ENCODE measurements around the gene IQSEC2.

The IQSEC2 gene

DNA sequence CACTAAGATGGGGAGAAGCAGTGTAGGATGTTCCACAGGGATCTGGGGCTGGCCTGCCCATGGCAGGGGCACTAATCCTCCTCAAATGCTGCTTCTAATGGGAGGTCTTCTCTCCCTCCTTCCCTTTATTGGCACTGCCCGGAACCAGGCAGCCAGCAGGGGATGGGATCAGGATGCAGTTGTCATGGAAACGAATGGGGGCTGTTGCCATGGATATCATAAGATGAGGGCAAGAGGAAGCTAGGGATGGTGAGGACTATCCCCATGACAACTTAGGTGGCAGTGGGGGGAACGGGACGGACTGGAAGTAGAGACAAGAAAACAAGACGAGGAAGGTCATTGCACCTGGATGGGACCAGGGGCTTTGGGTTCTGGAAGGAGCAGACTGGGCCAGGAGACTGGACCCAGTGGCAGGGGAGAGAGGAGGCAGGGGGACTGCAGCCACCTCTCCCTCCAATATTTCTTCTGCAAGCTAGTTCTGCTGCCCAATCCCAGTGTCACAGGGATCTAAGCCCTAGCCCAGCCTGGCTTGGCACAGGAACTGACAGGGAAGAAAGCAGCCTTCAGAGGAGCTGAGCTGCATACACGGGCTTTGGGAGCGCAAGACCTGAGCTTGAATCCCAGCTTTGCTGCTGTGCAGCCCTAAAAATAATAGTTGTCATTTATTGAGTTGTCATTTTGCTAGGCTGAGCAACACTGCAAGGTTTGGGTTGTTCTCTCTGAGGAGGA is 19.0 kb downstream of the IQSEC2 start:
- TF ChIP-seq RAD21 (IDR thresholded peaks at IDR 0.05; ENCODE audit: low read depth): no peak

GRCh38 chrX:53261355-53261972 is 19.9 kb downstream of the IQSEC2 start:
- no peak for TF ChIP-seq YY1 (IDR thresholded peaks at IDR 0.05; ENCODE audit: low read depth)

- TF ChIP-seq RAD21 (IDR thresholded peaks at IDR 0.05; ENCODE audit: low read depth) (no peak), EP300 (IDR thresholded peaks at IDR 0.05; ENCODE audit: borderline replicate concordance) (no peak)
- TF ChIP-seq, protein P1, sequence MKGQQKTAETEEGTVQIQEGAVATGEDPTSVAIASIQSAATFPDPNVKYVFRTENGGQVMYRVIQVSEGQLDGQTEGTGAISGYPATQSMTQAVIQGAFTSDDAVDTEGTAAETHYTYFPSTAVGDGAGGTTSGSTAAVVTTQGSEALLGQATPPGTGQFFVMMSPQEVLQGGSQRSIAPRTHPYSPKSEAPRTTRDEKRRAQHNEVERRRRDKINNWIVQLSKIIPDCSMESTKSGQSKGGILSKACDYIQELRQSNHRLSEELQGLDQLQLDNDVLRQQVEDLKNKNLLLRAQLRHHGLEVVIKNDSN (IDR thresholded peaks at IDR 0.05): no peak
Measured at GRCh38 chrX:53260836-53261235, 20.5 kb downstream of the IQSEC2 start.

GRCh38 chrX:53257670-53258423 is 23.5 kb downstream of the IQSEC2 start:
- TF ChIP-seq CEBPB (IDR thresholded peaks at IDR 0.05) (no peak), ZBTB7A (IDR thresholded peaks at IDR 0.05; ENCODE audit: low read depth) (no peak), YY1 (IDR thresholded peaks at IDR 0.05; ENCODE audit: low read depth) (no peak), RAD21 (IDR thresholded peaks at IDR 0.05; ENCODE audit: low read depth) (no peak), FOXM1 (IDR thresholded peaks at IDR 0.05; ENCODE audit: borderline replicate concordance, low read depth) (no peak), TAF1 (IDR thresholded peaks at IDR 0.05; ENCODE audit: low read depth) (no peak), EP300 (IDR thresholded peaks at IDR 0.05; ENCODE audit: borderline replicate concordance) (no peak)
- TF ChIP-seq, protein P2, sequence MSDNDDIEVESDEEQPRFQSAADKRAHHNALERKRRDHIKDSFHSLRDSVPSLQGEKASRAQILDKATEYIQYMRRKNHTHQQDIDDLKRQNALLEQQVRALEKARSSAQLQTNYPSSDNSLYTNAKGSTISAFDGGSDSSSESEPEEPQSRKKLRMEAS (IDR thresholded peaks at IDR 0.05): no peak
- TF ChIP-seq, protein P3, sequence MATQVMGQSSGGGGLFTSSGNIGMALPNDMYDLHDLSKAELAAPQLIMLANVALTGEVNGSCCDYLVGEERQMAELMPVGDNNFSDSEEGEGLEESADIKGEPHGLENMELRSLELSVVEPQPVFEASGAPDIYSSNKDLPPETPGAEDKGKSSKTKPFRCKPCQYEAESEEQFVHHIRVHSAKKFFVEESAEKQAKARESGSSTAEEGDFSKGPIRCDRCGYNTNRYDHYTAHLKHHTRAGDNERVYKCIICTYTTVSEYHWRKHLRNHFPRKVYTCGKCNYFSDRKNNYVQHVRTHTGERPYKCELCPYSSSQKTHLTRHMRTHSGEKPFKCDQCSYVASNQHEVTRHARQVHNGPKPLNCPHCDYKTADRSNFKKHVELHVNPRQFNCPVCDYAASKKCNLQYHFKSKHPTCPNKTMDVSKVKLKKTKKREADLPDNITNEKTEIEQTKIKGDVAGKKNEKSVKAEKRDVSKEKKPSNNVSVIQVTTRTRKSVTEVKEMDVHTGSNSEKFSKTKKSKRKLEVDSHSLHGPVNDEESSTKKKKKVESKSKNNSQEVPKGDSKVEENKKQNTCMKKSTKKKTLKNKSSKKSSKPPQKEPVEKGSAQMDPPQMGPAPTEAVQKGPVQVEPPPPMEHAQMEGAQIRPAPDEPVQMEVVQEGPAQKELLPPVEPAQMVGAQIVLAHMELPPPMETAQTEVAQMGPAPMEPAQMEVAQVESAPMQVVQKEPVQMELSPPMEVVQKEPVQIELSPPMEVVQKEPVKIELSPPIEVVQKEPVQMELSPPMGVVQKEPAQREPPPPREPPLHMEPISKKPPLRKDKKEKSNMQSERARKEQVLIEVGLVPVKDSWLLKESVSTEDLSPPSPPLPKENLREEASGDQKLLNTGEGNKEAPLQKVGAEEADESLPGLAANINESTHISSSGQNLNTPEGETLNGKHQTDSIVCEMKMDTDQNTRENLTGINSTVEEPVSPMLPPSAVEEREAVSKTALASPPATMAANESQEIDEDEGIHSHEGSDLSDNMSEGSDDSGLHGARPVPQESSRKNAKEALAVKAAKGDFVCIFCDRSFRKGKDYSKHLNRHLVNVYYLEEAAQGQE (IDR thresholded peaks at IDR 0.05; ENCODE audit: low read depth): no peak

DNA sequence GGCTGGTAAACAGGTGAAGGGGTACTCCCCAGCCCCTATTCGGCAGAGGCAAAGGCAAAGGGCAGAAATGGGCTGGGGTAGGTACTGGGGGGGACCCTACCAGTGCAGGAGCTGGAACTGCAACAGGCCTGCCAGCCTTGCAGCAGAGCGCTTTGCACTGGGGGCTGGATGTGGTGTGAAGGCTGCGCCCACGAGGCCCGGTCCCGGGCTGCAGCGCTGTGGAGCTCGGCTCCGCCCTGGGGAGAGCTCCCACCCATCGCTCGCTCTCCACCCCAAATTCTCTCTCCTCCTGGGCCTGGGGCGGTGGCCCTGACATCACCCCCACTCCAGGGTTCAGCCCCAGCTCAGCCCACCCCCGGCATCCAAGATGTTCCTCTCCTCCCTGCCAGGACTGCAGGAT is 24.2 kb downstream of the IQSEC2 start:
- no peak for TF ChIP-seq TAF1 (IDR thresholded peaks at IDR 0.05; ENCODE audit: low read depth)
- TF ChIP-seq NFIC (IDR thresholded peaks at IDR 0.05): no peak
- TF ChIP-seq EP300 (IDR thresholded peaks at IDR 0.05; ENCODE audit: borderline replicate concordance): no peak
- no peak for TF ChIP-seq FOXM1 (IDR thresholded peaks at IDR 0.05; ENCODE audit: borderline replicate concordance, low read depth)
- no peak for TF ChIP-seq YY1 (IDR thresholded peaks at IDR 0.05; ENCODE audit: low read depth)
- TF ChIP-seq CEBPB (IDR thresholded peaks at IDR 0.05): no peak
- no peak for TF ChIP-seq EGR1 (IDR thresholded peaks at IDR 0.05)
- no peak for TF ChIP-seq CREB1 (IDR thresholded peaks at IDR 0.05; ENCODE audit: low read depth)
- no peak for TF ChIP-seq ZBTB7A (IDR thresholded peaks at IDR 0.05; ENCODE audit: low read depth)
- no peak for TF ChIP-seq TEAD4 (IDR thresholded peaks at IDR 0.05)
- TF ChIP-seq, protein P2 (IDR thresholded peaks at IDR 0.05): no peak

DNA sequence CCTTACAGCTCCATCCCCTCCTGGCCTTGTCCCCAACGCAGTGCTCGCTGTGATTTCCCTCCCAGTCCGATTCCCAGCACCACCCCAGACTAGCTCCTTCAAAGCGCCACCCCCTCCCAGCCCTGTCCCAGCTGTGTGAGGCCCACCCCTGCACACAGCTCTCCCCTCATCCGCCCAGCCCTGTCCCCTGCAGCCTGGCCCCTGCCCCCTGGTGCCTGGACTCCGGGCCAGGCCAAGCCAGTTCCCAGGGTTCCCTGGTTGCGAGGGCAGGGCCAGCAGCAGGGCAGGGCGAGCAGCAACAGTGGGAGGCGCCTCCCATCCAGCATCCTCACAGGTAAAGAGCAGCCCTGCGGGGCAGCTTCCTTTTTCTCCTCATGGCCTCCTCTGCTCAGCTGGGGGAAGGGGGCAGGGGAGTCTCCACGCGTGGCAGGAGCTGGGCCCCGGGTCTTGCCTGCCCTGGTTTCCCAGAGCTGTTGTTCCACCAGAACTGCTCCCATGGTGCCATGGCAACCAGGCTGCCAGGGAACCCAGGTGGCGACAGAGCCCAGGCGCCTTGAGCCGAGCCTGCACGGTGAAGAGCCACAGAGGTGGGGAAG is 24.8 kb downstream of the IQSEC2 start:
- TF ChIP-seq, protein P2 (IDR thresholded peaks at IDR 0.05): no peak
- TF ChIP-seq EGR1 (IDR thresholded peaks at IDR 0.05) (no peak), ZBTB7A (IDR thresholded peaks at IDR 0.05; ENCODE audit: low read depth) (no peak), EP300 (IDR thresholded peaks at IDR 0.05; ENCODE audit: borderline replicate concordance) (no peak)

DNA sequence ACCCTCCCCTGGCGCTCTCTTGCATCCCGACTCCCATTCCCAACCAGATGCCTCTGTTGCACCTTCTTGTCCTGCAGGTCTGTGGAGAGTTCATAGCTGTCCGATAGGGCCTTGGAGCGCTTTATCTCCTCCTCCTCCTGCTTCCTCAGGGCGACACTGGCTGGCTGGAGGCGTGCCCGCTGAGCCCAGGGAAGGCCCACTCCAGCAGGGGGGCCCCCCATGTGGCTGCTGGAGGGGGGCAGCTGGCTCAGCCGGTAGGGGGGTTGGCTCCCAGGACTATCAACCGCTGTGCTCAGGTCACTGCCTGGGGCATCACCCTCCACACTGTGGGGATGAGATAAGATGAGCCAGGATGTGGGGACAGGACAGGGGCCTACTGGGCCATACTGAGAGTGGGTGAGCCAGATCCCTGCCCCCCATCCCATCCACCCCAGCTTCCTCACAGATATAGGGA is 25.6 kb downstream of the IQSEC2 start:
- TF ChIP-seq TAF1 (IDR thresholded peaks at IDR 0.05; ENCODE audit: low read depth): no peak
- no peak for TF ChIP-seq NFIC (IDR thresholded peaks at IDR 0.05)
- no peak for TF ChIP-seq YY1 (IDR thresholded peaks at IDR 0.05; ENCODE audit: low read depth)
- TF ChIP-seq, protein P1 (IDR thresholded peaks at IDR 0.05): no peak
